ENCODE data around the gene PDE11A.

- TF ChIP-seq CTCF (IDR thresholded peaks at IDR 0.05): no peak
- TF ChIP-seq POLR2A (IDR thresholded peaks at IDR 0.05): no peak
These were observed 331.9 kb downstream of the PDE11A start for GRCh38 chr2:177740700-177741099.

All from adrenal gland (tissue), 5 donors.